Left cardiac atrium (tissue), 4 donors: ENCODE results near the gene NHSL2. TPM values are rescaled to one million over a fixed set of nuclear protein-coding genes. Genes with fewer than 3 reads are reported as not detected.

Source experiments
- ATAC-seq, 2 donors: fragments of 200-7000 bp; cut with Tn5 transposase; one replicate each; pipeline ENCODE4 v1.9.1; 2020; ENCODE audit warnings: mild to moderate bottlenecking in 2 of 2, moderate library complexity in 2 of 2
- DNase-seq: peaks from one replicate; pipeline ENCODE4 v3.0.0-alpha.2; 2020
- intact Hi-C, 2 donors: fragments of 100-400 bp; cut with DNase I; formaldehyde crosslinking; loops; one replicate each; pipeline versions ENCODE4 v1.14.1 to v1.15.1; 2022 to 2023
- total RNA-seq, 2 donors: library from RNA; stranded (reverse); fragmentation: NEBNext Ultra II Directional; extraction: Animal tissue kit (Norgen Biotek cat#: 25700); gene quantifications; one replicate each; pipeline ENCODE4 v1.2.1, GENCODE V29; 2021
- donor health status: DM: no; HTN: yes; CAD: no.
- donor health status: DM: no; HTN: yes; CAD: no; lungs with severe emphysema.
- donor health status: DM: yes; HTN: yes; CAD: no.
- donor health status: Dilated cardiomyopathy.

The NHSL2 gene
- total RNA-seq, 2 donors from 2014 or later = 6.1 to 8.8 TPM

DNA sequence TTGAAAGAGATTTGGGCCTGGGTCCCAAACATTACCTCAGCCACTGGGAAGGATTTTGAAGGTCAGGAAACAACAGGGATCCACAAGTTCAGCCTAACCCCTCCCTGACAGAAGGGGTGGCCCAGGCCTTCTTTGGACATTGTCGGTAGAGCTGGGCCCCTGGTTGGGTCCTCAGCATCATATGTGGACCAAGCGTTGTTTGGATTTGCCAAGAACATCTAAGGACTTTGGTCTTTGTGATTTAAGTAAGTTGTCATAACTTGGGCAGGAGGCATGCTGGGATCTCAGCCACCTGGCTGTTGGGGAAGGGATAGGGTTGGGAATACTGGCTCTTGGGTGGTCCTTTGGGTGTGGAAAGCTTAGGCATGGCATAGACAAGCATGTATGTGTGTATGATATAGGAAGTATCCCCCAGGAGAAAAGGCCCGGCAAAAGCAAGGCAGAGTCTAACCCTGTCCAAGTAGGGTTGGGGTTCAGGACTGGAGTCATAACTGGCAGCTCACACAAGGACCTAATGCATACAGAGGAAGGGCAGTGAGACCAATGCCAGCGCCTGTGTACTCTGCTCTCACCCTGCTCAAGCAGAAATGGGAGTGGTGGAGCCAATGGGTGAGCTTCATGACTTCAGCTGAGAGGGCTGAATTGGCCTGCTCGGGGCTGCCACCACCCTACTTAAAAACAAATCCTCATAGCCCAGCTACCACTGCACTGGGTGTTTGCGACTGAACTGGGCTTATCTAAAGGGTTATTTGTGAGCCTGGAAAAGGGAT lies 118.2 kb downstream of the NHSL2 start:
- intact Hi-C loops = no loop called here
- no peak for DNase-seq
- ATAC-seq = peak in 1 of 2 donors; percentile 50

GRCh38 chrX:72029483-72030411 lies 119.1 kb downstream of the NHSL2 start:
- ATAC-seq (peak in 1 of 2 donors; percentile 72), DNase-seq (peak; percentile 26)
- intact Hi-C loops = no loop called here

- ATAC-seq = no peak
- intact Hi-C loops = no loop called here
- DNase-seq = no peak
These were observed 119.8 kb downstream of the NHSL2 start for GRCh38 chrX:72030431-72030830.

DNA sequence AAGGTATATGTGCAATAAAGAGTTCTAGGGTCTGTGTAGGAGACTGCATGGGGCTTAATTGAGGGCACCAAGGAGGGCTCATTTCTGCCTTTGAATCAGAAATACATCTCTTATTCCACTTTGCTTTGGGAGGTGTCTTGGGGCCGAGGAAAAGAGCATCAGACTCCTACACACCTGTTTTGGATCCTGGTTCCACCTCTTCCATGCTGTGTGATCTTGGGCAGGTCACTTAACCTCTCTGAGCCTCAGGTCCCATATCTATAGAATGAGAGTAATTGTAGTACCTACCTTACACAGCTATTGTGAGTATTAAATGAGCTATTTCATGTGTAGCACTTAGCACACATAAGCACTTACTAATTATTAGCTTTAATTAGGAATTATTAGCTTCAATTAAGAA lies 120.5 kb downstream of the NHSL2 start:
- DNase-seq = no peak
- ATAC-seq = no peak
- intact Hi-C loops = no loop called here

DNA sequence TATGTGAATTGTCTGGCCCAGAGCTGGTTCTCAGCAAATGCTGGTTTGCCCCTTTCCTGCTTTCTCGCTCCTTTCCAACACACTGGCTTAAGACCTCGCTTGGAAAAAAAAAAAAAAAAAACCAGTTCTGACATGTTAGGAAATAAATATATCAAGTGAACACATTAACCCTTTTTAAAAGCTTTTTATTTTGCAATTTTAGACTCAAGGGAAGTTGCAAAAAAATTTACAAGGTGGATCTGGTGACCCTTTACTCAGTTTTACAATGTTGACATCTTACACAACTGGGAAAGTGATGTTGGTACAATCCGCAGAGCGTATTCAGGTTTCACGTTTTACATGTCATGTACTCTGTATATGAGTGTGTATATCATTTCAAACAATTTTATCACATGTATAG lies 121.0 kb downstream of the NHSL2 start:
- ATAC-seq (no peak), DNase-seq (no peak)
- intact Hi-C loops = no loop called here

DNA sequence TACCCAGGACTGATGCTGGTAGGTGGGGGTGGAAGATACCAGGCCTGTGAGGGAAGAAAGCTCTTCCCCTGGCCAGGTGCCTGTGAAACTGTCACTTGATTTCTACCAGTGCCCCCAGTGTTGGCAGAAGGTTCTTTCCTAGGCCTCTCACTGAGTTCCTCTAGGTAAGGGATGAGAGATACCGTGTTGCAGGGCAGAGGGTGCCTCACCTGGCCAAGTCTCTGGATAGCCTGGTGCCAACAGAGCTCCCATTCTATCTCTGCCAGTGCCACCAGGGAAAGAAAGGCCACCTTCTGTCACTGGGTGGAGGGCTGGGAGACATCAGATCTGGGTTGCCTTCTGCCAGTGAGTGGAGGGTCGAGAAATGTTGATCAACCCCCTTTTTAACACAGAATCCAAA lies 127.0 kb downstream of the NHSL2 start:
- no peak for DNase-seq
- no peak for ATAC-seq
- intact Hi-C loops = no loop called here

- DNase-seq (no peak), ATAC-seq (no peak)
- intact Hi-C loops = no loop called here
These were observed 127.4 kb downstream of the NHSL2 start for GRCh38 chrX:72038016-72038415.

- DNase-seq (no peak), ATAC-seq (no peak)
- intact Hi-C loops = no loop called here
These were observed 128.2 kb downstream of the NHSL2 start for GRCh38 chrX:72038868-72039267.

- ATAC-seq (no peak), DNase-seq (peak; percentile 24)
- intact Hi-C loops = no loop called here
These were observed 129.9 kb downstream of the NHSL2 start for GRCh38 chrX:72040506-72040905.

DNA sequence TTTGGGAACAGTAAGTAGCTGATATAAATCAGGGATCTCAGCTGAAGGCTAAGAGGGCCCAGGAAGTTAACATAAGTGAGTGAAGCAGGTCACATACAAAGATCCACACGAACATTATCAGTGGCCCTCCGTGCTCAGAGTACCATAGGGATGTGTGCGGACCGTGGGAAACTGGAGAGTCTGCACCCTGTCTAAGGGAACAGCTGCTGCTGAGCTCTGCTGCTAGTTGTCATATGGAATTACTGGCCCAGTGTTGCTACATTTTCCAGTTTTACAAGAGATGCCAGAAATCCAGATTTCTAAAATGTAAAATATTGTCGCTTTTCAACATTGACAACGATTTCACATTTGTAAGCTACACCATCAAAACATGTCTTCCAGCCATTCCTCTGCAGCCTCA lies 130.5 kb downstream of the NHSL2 start:
- peak in 1 of 2 donors; percentile 11 for ATAC-seq
- intact Hi-C loops = no loop called here
- no peak for DNase-seq

DNA sequence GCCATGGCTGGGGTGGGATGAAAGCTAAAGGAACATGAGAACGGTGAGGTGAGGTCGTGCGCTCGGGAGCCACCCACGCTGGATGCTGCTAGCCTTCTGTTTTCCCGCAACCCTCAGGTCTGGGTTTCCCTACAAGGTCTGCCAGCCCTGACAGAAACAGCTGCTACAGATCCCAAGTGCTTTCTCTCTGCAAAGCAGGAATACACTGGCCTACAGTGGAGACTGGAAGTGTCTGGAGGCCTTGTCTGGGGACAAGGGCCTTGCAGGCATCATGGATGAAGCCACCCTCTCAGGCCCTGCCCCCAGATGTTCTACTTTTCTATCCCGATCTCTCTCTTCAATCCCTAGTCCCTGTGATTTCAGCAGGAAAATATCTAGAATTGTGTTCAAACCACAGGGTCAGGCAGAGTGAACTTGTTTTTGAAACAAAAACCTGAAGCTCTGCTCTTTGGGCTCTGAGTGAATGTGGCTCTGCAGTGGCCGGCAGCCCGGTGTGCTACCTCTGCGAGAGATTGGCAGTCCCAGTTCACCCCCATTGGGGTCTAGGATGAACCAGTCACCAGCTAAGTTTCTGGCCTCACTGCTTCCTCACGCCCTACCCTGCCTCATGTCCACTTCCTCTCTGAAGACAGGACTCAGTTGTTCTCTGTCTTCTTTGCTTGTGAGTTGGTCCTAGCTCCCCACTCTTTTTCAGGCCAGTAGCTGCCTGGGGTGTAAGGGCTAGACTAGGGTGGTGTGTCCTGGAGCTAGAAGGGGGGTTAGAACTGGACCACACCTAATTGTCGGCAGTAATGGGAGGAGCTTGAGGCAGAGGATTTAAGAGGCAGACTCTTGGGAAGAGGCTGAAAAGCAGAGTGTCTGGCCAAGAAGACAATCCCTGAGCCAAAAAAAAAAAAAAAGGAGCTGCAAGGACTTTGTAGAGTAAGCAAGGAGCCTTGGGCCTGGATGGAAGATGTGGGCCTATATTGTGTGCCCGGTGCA lies 131.5 kb downstream of the NHSL2 start:
- intact Hi-C loops = no loop called here
- ATAC-seq (peak; percentile 13 to 82), DNase-seq (no peak)

- intact Hi-C loops = no loop called here
- ATAC-seq (no peak), DNase-seq (no peak)
These were observed 132.2 kb downstream of the NHSL2 start for GRCh38 chrX:72042852-72043248.

DNA sequence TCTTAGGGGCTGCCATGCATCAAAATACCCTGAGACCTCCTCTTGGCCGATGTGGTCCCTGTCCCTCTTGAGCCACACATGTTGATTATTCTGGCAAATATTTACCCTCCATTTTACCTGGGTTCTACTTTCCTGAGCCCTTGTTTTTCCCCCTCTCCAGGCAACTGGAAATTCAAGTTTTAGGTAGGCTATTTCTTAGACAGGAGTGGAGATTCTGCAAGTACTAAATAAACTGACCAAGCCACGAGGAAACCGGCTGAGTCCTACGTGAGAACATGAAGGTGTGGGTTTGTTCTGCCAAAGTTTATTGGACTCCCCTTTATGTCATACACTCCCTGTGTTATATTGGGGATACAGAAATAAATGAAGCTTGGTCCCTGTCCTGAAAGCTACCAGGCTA lies 133.0 kb downstream of the NHSL2 start:
- intact Hi-C loops = no loop called here
- ATAC-seq = no peak
- DNase-seq = no peak

- ATAC-seq = no peak
- DNase-seq = no peak
- intact Hi-C loops = no loop called here
These were observed 134.5 kb downstream of the NHSL2 start for GRCh38 chrX:72045141-72045540.

DNA sequence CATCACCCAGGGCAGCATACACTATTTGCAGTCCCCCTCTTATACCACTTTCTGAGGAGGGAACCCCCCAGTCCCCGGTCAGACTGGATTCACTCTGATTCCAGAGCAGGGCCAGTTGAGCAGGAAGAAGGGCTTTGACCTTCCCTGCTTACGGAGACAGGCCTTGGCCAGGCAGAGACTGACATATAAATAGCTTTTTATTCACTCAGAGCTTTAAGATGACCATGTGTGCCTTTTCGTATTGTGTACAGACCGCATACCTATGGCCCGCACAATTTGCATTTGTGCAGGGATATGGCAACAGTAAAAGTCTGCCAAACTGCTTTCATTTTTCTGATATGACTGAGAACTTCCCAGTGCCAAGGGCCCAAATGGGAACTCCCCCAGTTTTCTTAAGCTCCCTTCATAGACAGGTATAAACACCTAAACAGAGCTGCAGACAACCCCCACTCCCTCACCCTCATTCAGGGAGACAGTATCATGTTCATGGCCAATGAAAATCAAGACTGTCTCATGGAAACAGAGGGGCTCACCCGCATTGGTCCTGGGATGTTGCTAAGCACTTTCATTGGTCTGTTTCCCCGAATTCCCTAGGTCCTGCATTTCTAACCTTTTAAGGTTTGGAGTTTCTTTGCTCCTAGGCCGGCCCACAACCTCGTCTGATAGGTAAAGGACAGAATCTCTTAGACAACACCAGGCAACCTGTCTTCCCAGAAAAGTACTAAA lies 135.1 kb downstream of the NHSL2 start:
- peak; percentile 36 to 56 for ATAC-seq
- intact Hi-C loops = no loop called here
- DNase-seq = no peak

DNA sequence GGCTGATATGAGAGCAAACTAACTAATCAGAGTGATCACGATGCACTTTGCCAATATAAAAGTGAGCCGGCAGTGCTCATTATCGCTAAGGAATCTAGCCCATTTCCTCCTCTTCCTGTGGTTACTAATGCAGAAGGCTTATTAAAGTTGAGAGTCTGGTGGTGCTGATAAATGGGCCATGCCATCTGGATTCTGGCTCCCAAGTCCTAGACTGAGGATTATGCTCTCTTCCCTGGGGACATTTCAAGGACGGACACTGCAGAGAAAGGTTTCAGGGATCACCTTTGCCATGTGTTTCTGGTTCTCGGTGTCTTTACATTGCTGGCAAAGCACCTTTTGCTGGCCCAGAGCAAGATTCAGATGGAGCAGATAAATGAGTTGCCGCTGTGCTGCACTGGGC lies 135.8 kb downstream of the NHSL2 start:
- ATAC-seq (no peak), DNase-seq (no peak)
- intact Hi-C loops = no loop called here

DNA sequence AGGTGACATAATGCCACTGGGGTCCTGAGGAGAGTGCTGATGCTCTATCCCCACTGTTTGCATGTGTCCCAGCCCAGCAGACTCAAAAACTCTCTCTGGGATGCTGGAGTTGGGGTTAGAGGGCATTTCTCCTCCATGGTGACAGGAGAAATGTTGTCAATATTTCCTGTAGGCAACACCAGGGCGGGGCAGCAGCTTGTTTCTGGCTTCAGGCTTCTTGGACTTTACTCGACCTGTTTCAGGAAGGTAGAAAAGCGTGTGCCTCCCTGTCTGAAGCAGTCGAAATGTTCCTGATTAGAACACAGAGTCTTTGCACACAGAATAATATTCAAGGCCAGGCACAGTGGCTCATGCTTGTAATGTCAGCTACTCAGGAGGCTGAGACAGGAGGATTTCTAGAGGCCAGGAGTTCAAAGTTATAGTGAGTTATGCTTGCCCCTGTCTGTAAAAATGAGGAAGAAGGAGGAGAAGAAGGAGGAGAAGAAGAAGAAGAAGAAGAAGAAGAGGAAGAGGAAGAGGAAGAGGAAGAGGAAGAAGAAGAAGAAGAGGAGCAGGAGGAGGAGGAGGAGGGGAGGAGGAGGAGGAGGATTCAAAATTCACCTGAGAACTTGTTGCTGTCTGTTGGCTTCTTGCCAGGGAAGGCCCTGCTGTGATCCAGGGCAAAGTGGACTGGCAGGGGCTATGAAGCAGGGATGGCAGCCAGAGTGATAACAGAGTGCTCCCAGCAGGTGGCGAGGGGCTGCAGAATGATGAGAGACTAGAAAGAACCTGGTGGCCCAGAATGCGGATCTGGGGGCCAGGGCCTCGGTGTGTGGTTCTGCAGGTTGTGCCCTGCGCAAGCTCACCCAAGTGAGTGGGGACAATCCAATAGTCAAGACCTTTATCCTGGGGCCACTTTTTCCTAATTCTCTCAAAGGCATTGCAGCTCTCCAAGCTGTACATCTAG lies 138.1 kb downstream of the NHSL2 start:
- intact Hi-C loops = no loop called here
- no peak for DNase-seq
- ATAC-seq = no peak

DNA sequence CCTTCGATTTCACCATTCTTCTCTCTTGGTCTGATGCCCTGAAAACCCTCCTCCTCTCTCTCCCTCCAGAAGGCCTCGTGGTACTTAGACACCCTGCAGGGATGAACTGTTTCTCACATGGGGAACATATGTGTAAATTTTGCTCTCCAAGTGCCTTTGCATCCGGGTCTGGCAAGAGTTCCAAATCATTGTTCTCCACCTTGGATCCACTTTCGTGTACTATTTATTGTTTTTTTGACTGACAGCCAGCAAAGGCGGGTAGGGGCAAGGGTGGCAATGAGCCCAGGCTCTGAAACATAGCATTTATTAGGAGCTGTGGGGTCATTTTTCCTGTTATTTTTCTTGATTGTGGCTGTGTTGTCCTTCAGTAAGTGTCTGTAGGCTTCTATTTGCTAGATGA lies 139.4 kb downstream of the NHSL2 start:
- ATAC-seq = no peak
- intact Hi-C loops = no loop called here
- DNase-seq = no peak
